GM12864 (cell line): ENCODE data around the gene NPAS1.
"Not testable (repeated sequence)": the region's sequence is repeated elsewhere in the genome, so short reads cannot be mapped to it uniquely, and the experiment has no call there.

Experiments
- DNase-seq: peaks from one replicate; pipeline ENCODE4 v3.0.0-alpha.2; 2011; ENCODE audit warnings: low read depth
- H3K4me3 ChIP-seq: 2 replicates; pipeline ENCODE4 v1.5.1; 2011; ENCODE audit warnings: mild to moderate bottlenecking, low read depth, low read length, control low read depth
- CTCF ChIP-seq: IDR thresholded peaks from 2 replicates; pipeline ENCODE4 v1.5.1; 2011; ENCODE audit warnings: low read depth, mild to moderate bottlenecking, moderate library complexity, low read length, control low read depth, inconsistent platforms; ENCODE audit errors: missing control alignments

Gene NPAS1

DNA sequence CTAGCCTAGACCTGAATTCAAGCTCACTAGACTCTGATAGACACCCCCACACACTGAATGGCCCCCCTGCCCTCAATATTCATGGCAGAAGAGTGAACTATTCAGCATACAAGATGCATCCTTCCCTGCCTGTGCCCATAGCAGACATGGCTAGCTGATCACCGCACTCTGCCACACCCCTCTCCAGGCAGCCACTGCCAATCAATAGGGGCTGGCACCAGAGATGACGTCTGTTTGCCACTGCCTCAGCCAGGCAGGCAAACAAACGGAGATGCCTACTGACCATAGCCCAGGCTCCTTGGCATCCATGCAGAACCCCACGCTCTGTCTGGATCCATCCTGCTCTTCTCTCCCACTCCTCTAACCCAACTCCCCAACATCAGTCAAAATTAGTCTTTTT is 13.8 kb upstream of the NPAS1 start:
- H3K4me3 ChIP-seq, result no peak overlapping the region
- DNase-seq, result no peak
- TF ChIP-seq CTCF, result no peak

DNA sequence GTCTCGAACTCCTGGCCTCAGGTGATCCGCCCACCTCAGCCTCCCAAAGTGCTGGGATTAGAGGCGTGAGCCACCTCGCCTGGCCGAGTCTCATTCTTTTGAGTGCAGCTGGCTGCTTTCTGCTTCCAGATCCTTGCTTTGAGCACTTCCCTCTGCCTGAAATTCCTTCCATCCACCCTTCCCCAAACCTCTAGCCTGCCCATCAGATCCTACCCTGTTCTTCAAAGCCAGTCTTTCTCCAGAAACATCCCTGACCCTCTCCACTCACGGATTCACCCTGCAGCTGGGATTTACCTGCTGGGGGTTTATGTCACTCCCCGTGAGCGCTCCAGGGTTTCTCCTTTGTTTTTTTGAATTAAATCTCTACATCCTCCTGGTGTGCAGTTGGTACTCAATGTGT is 13.1 kb upstream of the NPAS1 start:
- no peak for DNase-seq
- TF ChIP-seq CTCF, result no peak

GRCh38 chr19:47010549-47010948 is 9.1 kb upstream of the NPAS1 start:
- DNase-seq, H3K4me3 ChIP-seq: not testable (repeated sequence)

More for the DNA sequence above, 13.1 kb upstream of the NPAS1 start:
- no peak overlapping the region for H3K4me3 ChIP-seq

- DNase-seq, result no peak
- H3K4me3 ChIP-seq, result no peak overlapping the region
- TF ChIP-seq CTCF, result no peak
Measured at GRCh38 chr19:47012617-47013016, 7.0 kb upstream of the NPAS1 start.

- TF ChIP-seq CTCF, result peak; percentile 98
- no peak for DNase-seq
- H3K4me3 ChIP-seq, result no peak overlapping the region
Measured at GRCh38 chr19:47013041-47013517, 6.6 kb upstream of the NPAS1 start.

GRCh38 chr19:47018923-47019322 is 714 bp upstream of the NPAS1 start:
- no peak overlapping the region for H3K4me3 ChIP-seq
- no peak for TF ChIP-seq CTCF
- DNase-seq, result no peak

DNA sequence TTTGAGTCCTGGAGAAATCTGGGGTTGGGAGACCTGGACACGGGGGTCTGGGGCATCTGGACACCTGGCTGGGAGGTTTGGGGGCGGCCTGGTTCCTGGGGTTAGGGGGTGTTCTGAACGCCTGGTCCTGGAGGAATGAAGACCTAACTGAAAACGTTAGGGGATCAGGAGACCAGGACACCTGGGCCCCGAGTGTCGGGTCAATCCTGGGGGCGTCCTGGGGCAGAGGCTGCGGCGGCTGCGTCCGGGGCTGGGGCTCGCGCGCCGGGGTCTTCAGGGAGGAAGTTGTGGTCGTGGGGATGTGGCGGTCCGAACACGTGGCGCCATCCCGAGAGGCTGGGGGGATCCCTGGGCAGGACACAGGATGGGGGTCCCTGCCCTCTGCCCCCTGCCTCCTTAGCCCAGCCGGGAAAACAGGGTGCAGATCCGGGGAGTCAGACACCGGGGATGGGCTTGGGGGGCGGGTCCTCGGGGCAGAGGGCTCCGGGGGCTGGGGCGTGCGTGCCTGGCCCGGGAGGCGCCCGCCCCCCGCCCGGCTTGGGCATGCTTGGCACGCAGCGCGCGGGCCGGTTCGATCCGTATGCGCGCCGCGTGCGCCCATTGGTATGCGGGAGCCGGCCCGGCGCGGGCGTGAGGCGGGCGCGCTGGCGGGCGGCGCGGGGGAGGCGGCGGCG is 632 bp downstream of the NPAS1 start:
- no peak for DNase-seq
- TF ChIP-seq CTCF, result no peak
- no peak overlapping the region for H3K4me3 ChIP-seq
